C4-2B (cell line): Measurements from ENCODE around the gene SLC45A2.
A peak's percentile ranks its signal among the peaks of the same experiment; 100 is the strongest.

Experiments used
- H3K27ac ChIP-seq: fragments of 450-650 bp; 2 replicates; pipeline ENCODE4 v1.5.1; 2017
- CTCF ChIP-seq: fragments of 450-650 bp; conservative IDR thresholded peaks from 2 replicates; pipeline ENCODE4 v1.5.1; 2017; ENCODE audit warnings: mild to moderate bottlenecking
- ZFX ChIP-seq: fragments of 450-650 bp; IDR thresholded peaks from 2 replicates; pipeline ENCODE4 v1.6.1; 2017

SLC45A2 gene

DNA sequence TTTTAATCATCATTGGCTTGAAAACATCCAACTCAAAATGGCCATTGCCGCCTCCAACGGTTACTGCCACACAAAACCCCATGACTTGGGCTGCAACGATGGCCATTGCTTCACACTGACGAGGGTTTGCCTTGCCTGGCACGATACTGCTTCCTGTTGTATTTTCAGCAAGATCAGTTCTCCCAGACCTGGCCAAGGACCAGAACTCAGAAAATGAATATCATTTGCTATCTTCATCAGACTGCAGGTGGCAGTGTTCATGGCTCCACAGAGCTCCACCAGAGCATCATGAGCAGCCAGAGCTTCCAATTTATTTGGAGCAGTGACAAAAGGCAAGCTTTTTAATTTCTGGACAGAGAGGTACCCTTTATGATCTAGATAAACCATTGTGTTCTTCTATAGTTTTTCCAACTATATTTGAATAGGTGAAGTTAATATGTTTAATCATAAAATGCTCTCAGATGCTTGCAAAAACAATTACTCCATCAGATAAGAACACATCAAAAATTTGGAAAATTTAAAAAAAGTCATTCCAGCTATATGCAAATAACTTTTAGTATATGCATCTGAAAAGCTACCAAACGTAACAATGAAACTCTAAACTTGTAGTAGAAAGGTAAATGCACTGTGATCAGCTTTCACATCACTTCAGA lies 13.0 kb upstream of the SLC45A2 start:
- TF ChIP-seq ZFX (no peak), CTCF (peak; percentile 86)
- peak overlapping the region; percentile 56 for H3K27ac ChIP-seq

DNA sequence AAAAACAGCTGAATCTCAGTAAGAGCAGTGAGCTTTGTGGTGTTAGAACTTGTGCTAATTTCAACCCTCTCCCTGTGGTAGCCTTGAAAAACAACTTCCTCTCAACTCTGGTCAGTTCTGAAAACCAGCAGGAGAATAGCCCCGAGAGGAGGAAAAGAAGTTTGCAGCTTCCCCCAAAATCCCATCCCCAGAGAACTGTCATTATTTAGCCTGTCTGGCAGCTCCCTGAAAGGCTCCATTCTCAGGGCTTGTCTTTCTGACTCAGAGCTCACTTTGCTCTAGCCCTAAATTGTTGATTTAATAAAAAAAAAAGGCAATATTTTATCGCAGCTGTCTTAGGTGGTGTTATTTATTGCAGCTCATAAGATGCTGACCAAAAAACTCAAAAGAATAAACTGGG lies 11.4 kb upstream of the SLC45A2 start:
- H3K27ac ChIP-seq: no peak overlapping the region; the same call in 1 of the 2 replicates
- no peak for TF ChIP-seq ZFX
- TF ChIP-seq CTCF: no peak

DNA sequence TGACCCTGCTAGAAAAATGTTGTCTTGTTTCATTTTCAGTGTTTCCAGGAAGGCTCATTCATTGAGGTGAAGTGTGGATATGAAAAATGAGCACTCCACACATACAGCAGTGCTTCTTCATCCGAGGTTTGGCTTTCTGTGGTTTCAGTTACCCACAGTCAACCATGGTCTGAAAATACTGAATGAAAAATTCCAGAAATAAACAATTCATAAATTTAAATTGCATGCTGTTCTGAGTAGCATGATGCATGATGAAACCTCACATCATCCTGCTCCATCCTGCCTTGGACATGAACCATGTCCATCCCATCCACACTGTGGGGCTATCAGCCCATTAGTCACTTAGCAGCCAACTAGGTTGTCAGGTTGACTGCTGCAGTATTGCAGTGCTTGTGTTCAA lies 10.4 kb upstream of the SLC45A2 start:
- H3K27ac ChIP-seq: no peak overlapping the region
- TF ChIP-seq CTCF (no peak), ZFX (no peak)

DNA sequence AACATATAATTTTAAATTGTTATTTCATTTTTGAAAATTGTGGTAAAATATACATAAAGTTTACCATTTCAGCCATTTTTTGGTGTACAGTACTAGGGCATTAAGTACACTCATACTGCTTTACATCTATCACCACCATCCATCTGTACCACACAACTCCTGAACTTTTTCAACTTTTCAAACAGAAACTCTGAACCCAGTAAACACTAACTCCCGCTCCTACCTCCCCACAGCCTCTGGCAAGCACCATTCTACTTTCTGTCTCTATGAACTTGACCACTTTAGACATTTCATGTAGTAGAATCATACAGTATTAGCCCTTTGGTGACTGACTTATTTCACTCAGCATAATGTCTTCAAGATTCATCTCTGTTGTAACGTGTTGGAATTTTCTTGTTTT lies 8.4 kb upstream of the SLC45A2 start:
- no peak for TF ChIP-seq CTCF
- no peak for TF ChIP-seq ZFX
- no peak overlapping the region for H3K27ac ChIP-seq

- H3K27ac ChIP-seq: no peak overlapping the region
- TF ChIP-seq ZFX (no peak), CTCF (no peak)
These were observed 954 bp upstream of the SLC45A2 start for GRCh38 chr5:33985447-33985846.

DNA sequence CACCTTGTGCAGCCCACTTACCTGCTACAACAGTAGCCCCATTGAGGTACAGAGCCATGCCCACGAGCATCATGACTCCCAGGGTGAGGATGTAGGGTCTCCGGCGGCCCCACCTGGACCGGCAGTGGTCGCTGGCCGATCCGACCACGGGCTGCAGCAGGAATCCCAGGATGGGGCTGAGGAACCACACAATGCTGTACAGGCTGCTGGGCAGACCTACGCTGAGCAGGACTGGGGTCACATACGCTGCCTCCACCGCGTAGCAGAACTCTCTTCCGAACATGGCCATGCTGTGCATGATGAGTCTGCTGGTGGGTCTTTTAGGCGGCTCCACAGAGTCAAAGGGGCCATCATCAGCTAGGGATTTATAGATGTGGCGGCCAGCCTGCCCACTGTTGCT lies 315 bp downstream of the SLC45A2 start:
- H3K27ac ChIP-seq: peak overlapping the region; percentile 4; the same call in 1 of the 2 replicates
- TF ChIP-seq CTCF (no peak), ZFX (no peak)

- TF ChIP-seq ZFX (no peak), CTCF (no peak)
- no peak overlapping the region for H3K27ac ChIP-seq
These were observed 2.9 kb downstream of the SLC45A2 start for GRCh38 chr5:33981408-33982162.
